Stimulated activated CD4-positive, alpha-beta T cell treated with anti-CD3 and anti-CD28 coated beads, TNF-alpha, amount 100 ng/mL, for 1 hour (primary cell): ENCODE data around the gene CCDC88B.
"Not testable (repeated sequence)": the region's sequence is repeated elsewhere in the genome, so short reads cannot be mapped to it uniquely, and the experiment has no call there.

Source experiments
- DNase-seq, 3 donors: peaks; one replicate each; pipeline ENCODE4 v3.0.0-alpha.2; 2020; ENCODE audit warnings: low read depth in 3 of 3, low spot score in 1 of 3

CCDC88B gene

DNA sequence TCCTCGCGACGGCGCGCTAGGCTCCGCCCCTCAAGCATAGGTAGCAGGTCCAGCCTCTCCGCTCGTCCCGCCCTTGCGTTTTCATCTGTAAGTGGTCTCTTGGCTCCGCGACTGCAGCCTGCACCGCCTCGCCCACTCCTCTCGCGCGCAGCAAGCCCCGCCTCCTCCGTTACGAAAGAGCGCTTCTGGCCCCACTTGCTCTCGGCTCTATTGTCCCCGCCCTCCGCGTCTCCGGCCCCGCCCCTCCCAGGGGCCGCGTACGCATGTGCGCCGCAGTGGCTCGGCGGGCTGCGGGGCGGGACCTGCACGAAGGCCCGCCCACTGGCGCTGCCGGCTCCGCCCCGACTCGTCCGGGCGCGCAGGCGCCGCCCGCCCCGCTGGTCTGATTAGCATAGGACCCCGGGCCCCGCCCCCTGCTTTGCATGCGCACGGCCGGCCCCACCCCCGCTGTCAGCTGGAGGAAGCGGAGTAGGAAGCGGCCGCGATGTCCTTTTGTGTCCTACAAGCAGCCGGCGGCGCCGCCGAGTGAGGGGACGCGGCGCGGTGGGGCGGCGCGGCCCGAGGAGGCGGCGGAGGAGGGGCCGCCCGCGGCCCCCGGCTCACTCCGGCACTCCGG lies 34.8 kb upstream of the CCDC88B start, which contains the start of gene ESRRA:
ESRRA (plus strand) TSS at position 450 of the 616 bp plus-strand sequence. CDS start 1,656 bp downstream, outside the sequence.
- peak; percentile 99 for DNase-seq

DNA sequence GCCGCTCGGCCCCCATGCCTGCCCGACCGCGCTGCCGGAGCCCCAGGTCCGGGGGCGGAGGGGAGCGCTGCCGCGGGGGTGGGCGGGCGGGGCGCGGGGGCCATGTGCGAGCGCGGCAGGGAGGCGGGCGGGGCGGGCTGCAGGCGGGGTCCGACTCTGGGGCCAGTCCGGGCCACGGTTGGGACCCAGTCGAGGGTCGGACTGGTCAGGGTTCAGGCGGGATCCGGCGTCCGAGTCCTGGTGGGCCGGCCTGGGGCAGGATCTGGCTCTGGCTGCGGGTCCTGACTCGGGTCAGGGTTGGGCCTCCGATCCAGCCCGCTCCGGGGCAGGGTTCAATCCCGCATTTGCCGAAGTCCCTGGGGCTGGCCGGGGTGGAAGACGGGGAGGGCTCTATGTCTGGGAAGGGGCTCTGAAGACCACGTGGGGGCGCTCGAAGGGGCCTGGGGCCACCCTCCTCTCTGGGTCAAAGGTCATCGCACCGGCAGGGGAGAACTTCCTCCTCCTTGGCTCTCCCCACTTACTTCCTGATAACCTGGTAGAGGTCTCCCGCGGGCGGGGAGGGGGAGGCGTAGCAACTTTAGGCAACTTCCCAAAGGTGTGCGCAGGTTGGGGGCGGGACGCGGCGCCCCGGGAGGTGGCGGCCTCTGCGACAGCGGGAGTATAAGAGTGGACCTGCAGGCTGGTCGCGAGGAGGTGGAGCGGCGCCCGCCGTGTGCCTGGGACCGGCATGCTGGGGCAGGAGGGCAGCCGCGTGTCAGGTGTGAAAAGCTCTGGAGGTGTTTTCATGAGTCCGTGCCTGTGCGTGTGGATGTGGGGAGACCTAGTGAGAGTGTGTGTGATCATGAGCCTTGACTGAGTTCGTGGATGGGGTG lies 34.1 kb upstream of the CCDC88B start:
- peak in 2 of 3 donors; percentile 51 to 56 for DNase-seq

DNA sequence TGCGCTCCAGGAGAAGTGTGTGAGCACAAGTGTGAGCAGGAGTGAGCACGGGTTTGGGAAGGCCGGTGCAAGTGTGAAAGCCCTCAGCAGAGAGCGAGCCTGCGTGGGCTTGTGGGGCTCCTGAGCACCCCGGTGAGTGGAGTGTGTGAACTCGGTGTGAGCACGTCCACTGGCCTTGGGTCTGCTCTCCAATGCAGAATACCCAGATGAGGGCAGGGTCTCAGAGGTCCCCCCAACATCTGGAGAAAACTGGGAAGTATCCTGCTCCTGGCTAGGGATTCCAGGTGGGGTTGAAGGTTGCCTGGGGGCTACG lies 33.5 kb upstream of the CCDC88B start:
- no peak for DNase-seq

DNA sequence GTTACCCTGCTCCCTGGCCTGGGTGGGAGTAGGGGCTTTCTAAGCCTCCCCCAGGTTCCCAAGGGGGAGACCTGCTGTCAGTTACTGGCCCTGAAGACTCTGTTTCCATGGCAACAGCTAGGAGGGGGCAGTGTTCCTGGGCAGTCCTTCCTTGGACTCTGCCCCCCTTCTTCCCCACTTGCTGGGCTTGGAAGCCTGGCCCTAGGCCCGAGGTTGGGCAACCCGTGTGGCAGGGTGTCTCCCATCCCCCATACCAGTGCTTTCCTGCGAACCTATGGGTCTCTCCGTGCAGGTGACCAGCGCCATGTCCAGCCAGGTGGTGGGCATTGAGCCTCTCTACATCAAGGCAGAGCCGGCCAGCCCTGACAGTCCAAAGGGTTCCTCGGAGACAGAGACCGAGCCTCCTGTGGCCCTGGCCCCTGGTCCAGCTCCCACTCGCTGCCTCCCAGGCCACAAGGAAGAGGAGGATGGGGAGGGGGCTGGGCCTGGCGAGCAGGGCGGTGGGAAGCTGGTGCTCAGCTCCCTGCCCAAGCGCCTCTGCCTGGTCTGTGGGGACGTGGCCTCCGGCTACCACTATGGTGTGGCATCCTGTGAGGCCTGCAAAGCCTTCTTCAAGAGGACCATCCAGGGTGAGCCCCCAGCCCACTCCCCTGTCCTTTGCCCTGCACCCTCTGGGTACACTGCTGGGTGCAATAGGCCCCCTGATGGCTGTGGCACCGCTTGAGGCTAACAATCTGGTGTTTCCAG lies 33.0 kb upstream of the CCDC88B start:
- DNase-seq: no peak

DNA sequence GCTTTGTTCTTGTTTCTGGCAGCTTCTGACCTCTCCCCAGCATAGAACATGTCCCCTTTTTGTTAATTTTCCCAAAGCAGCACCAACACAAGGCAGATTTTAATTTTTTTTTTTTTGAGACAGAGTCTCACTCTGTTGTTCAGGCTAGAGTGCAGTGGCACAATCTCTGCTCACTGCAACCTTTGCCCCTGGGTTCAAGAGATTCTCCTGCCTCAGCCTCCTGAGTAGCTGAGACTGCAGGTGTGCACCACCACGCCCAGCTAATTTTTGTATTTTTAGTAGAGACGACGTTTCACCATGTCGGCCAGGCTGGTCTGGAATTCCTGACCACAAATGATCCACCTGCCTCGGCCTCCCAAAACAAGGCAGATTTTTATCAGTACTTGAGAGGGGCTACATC lies 32.2 kb upstream of the CCDC88B start:
- DNase-seq: not testable (repeated sequence)

DNA sequence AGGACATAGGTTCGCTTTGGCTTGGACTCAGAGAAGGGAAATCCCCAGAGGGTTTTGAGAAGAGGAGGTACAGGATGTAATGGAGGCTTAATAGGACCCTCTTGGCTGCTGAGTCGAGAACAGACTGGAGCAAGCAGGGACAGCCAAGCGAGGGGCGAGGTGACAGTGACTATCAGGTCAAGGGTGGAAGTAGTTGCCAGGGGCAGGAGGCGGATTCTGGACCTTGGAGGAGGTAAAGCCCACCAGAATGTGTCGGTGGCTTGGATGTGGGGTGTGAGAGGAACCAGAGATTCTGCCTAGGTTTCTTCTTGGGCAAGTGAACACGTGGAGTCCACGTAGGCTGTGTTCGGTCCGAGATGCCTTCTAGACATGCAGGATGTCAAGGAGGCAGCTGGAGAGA lies 27.1 kb upstream of the CCDC88B start:
- DNase-seq: no peak

DNA sequence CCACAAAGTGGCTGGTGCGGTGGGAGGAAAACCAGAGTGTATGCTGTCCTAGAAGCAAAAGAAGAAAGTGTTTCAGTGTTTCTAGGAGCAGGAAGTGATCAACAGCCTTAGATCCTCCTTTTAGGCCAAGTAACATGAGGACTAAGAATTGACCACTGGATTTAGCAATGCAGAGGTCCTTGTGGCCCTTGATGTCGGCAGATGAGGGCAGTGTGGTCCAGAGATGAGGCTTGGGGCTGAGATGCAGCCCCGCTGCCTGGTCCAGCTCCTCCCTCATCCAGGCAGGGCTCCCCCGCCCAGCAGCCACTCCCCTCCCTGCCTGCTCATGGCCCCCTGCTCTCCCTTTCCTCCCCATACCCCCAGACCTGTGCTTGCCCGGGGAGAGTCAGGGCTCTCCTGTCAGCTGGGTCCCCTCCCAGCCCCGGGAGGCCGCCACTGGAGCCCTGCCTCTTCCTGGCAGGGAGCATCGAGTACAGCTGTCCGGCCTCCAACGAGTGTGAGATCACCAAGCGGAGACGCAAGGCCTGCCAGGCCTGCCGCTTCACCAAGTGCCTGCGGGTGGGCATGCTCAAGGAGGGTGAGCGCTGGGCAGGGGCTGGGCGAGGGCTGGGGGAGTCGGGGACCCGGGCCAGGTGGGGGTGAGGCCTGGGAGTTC lies 26.4 kb upstream of the CCDC88B start:
- no peak for DNase-seq

DNA sequence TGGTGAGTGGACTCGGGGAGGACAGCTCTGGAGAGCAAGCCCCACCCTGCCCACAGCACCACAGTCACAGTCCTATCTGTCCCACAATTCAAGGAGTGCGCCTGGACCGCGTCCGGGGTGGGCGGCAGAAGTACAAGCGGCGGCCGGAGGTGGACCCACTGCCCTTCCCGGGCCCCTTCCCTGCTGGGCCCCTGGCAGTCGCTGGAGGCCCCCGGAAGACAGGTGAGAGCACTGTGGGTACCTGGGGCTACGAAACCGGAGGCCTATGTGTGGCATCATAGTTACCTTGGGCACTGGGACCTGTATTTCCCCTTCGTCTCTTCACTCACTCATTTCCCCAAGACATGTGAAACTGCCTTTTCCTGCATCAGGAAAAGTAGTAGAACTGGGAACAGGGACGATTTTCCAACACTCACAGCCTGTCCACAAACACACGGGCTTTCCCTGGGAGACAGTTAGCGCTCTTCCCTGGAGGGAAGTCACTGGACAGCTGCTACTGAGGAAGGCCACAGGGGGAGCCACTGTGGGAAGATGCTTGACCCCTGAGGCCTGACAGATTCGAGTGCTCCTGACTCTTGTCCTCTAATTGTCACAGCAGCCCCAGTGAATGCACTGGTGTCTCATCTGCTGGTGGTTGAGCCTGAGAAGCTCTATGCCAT lies 25.7 kb upstream of the CCDC88B start:
- no peak for DNase-seq

DNA sequence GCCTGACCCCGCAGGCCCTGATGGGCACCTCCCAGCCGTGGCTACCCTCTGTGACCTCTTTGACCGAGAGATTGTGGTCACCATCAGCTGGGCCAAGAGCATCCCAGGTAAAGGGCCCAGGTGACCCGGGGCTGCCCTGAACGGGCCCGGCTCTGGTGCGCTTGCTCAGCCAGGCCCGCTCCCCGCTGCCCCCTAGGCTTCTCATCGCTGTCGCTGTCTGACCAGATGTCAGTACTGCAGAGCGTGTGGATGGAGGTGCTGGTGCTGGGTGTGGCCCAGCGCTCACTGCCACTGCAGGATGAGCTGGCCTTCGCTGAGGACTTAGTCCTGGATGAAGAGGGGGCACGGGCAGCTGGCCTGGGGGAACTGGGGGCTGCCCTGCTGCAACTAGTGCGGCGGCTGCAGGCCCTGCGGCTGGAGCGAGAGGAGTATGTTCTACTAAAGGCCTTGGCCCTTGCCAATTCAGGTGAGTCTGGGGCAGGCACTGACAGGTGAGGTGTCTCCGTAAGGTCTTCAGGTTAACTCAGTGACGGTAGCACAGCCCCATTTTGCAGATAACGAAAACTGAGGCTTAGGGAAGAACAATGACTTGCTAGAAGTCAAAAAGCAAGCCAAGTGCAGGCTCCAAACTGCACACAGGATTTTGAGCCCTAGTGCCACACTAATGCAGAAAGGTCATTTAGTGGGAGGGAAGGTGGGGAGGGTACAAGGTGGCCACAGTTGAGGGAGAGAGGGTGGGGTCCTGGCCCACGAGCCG lies 25.0 kb upstream of the CCDC88B start:
- no peak for DNase-seq

DNA sequence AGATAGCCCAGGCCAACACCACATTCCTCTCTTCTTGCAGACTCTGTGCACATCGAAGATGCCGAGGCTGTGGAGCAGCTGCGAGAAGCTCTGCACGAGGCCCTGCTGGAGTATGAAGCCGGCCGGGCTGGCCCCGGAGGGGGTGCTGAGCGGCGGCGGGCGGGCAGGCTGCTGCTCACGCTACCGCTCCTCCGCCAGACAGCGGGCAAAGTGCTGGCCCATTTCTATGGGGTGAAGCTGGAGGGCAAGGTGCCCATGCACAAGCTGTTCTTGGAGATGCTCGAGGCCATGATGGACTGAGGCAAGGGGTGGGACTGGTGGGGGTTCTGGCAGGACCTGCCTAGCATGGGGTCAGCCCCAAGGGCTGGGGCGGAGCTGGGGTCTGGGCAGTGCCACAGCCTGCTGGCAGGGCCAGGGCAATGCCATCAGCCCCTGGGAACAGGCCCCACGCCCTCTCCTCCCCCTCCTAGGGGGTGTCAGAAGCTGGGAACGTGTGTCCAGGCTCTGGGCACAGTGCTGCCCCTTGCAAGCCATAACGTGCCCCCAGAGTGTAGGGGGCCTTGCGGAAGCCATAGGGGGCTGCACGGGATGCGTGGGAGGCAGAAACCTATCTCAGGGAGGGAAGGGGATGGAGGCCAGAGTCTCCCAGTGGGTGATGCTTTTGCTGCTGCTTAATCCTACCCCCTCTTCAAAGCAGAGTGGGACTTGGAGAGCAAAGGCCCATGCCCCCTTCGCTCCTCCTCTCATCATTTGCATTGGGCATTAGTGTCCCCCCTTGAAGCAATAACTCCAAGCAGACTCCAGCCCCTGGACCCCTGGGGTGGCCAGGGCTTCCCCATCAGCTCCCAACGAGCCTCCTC lies 24.1 kb upstream of the CCDC88B start:
- DNase-seq: not testable (repeated sequence)

DNA sequence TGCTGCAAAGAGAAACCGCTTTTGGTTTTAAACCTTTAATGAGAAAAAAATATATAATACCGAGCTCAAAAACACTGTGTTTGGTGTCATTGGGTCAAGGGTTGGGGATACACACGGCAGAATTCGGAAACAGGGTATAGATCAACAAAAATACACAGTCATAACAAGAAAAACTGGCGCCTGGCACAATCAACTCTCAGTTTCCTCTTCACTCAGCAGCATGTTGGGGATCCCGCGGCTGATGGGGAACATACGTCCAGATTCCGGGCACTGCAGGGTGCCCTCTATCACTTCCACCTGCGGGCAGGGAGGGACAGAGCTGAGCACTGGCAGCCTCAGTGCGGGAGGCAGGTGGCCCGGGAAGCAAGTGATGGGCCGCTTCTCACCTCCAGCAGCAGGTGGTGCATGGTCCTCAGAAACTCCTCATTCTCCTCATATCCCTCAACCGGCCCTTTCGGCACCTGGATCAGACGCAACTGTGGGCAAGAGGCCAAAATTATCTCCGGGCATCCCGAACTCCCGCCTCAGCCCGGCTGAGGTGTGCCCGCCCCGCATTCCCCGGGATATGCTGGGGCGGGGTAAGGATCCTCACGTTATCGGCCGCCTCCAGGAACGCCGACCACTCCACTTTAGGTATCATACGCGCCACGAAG lies 23.2 kb upstream of the CCDC88B start:
- DNase-seq: peak in 1 of 3 donors; percentile 33

DNA sequence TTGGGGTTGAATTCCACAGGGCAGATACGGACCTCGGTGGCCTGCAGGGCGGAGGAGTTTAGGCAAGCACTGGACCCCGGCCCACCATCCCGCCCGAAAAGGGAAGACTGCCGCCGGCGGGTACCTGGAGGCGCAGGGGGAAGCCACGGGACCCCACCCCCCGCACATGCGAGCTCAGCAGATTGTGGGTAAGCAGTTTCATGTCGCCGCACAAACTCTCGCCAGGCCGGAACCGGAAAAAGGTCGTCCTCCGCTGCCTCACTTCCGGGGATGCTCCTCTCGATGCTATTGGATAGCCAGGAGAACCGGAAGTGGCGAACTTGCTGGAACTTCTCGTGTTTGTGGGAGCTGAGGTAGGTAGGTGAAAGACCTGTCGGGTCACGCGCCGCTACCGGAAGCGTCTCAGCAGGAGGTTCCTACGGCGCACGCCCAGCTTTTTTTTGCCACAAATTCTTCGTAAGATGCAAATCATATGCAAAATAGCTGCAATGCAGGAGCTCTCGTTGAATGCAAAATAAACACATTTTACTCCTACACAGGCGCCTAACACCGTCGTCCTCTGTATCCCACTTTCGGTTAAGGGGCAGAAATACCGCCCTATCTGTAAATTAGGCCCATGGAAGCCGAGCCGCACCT lies 22.6 kb upstream of the CCDC88B start, which contains the start of gene TRMT112:
TRMT112 (minus strand) TSS at position 235 of the 636 bp plus-strand sequence; CDS start at position 202, 33 bp downstream.
- DNase-seq: peak; percentile 81 to 95 (median 88)

DNA sequence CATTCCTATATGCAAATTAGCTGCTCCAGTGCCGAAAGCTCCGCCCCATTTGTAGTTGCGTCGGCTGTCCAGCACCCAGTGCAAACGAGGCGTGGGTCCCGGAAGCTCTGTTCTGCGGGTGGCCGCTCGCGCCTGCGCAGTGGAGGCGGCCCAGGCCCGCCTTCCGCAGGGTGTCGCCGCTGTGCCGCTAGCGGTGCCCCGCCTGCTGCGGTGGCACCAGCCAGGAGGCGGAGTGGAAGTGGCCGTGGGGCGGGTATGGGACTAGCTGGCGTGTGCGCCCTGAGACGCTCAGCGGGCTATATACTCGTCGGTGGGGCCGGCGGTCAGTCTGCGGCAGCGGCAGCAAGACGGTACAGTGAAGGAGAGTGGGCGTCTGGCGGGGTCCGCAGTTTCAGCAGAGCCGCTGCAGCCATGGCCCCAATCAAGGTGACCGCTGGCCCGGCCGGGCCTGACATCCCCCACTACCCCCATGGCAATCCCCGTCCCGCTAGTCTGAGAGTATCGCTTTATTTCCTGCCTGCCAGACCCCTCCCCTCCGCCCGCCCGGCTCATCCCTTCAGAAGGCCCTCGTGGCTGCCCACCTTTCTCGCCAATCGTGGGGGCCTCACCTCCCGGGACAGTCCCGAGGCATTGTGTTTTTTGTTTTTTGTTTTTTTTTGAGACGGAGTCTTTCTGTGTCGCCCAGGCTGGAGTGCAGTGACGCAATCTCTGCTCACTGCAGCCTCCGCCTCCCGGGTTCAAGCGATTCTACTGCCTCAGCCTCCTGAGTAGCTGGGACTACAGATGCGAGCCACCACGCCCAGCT lies 21.8 kb upstream of the CCDC88B start, which contains the start of gene PRDX5:
PRDX5 (plus strand) TSS at position 161 of the 805 bp plus-strand sequence; CDS start at position 256, 95 bp downstream.
- peak; percentile 86 to 91 (median 88) for DNase-seq

DNA sequence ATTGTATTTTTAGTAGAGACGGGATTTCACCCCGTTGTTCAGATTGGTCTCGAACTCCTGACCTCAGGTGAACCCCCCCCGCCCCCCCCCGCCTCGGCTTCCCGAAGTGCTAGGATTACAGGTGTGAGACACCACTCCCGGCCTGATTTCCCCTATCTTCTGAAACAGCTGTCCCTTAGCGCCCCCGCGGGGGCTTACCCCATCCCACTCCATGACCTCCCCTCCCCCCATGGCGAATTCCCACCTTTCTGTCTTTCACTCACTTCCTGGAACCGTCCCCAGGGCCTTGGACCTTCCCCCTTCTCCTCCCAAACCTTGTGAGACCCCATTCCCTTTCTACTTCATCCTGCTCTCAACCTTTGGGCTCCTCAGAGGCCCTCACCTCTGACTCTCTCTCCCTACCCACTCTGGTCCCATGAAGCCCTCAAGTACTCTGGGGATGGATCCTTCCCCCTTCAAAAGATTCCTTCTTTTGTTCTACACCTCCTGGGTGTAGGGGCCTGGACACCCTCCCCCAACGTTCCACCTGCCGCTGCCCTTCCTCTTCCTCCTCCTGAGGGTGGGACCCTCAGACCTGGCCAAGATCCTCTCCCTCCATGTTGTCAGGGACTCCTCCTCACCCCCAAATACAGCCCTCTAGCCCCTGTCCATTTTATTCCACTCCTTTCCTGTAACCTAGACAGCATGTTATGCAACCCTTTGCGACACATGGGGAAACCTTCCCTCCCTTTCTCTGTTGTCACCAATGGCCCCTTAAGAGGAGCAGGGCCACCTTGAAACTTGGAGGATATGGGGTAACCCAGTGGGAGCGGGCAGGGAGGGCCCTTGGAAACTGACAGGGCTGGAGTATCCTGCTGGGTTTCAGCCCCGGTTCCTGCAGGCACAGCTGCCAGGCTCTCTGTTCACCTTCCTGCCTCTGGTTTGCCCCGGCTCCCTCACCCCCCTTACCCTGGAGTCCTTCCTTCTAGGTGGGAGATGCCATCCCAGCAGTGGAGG lies 20.9 kb upstream of the CCDC88B start:
- no peak for DNase-seq

DNA sequence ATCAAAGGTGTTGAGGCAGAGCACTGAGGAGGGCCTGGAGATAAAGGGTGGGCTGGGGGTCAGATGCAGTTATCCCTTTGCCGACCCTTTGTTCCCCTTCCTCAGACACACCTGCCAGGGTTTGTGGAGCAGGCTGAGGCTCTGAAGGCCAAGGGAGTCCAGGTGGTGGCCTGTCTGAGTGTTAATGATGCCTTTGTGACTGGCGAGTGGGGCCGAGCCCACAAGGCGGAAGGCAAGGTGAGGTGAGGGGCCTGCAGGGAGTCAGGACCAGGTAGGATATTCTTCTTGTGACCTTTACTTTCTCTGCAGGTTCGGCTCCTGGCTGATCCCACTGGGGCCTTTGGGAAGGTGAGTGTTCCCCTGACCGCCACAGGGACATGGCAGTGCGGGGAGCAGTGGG lies 19.4 kb upstream of the CCDC88B start:
- no peak for DNase-seq

DNA sequence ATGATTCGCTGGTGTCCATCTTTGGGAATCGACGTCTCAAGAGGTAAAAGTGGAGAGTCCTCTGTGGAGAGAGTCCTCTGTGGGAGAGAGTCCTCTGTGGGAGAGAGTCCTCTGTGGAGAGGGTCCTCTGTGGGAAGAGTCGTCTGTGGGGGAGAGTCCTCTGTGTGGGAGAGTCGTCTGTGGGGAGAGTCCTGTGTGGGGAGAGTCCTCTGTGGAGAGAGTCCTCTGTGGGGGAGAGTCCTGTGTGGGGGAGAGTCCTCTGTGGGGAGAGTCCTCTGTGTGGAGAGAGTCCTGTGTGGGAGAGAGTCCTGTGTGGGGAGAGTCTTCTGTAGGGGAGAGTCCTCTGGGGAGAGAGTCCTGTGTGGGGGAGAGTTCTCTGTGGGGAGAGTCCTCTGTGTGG lies 19.0 kb upstream of the CCDC88B start:
- DNase-seq: no peak
